ENCODE data around the gene RBMS1.

GRCh38 chr2:160223560-160223959 is 270.0 kb downstream of the RBMS1 start:
- no peak for TF ChIP-seq CTCF (IDR thresholded peaks at IDR 0.05; ENCODE audit: low read depth, low read length)
- TF ChIP-seq EZH2phosphoT487 (IDR thresholded peaks at IDR 0.05; ENCODE audit: low read depth), result no peak

Measured in OCI-LY3 (cell line).